Left forelimb (tissue), 1 donor: Measurements from ENCODE around the gene UGP2.
"Not testable (repeated sequence)": the region's sequence is repeated elsewhere in the genome, so short reads cannot be mapped to it uniquely, and the experiment has no call there.

Experiments
- DNase-seq: peaks from one replicate; pipeline ENCODE4 v3.0.0-alpha.2; 2018; ENCODE audit warnings: low spot score

The UGP2 gene

GRCh38 chr2:63840081-63840784, 1.5 kb upstream of the UGP2 start:
- no peak for DNase-seq

GRCh38 chr2:63840785-63841253, 877 bp upstream of the UGP2 start:
- DNase-seq, result peak; percentile 98

GRCh38 chr2:63842149-63843061, 709 bp downstream of the UGP2 start:
- DNase-seq, result no peak

GRCh38 chr2:63843093-63843492, 1.4 kb downstream of the UGP2 start:
- DNase-seq, result no peak

GRCh38 chr2:63843791-63844190, 2.1 kb downstream of the UGP2 start:
- no peak for DNase-seq

- DNase-seq, result no peak
Measured at GRCh38 chr2:63844616-63845015, 2.9 kb downstream of the UGP2 start.

- no peak for DNase-seq
Measured at GRCh38 chr2:63845866-63846265, 4.2 kb downstream of the UGP2 start.

GRCh38 chr2:63846487-63846886, 4.8 kb downstream of the UGP2 start:
- DNase-seq, result no peak

GRCh38 chr2:63847571-63847970, 5.9 kb downstream of the UGP2 start:
- DNase-seq, result not testable (repeated sequence)

- no peak for DNase-seq
Measured at GRCh38 chr2:63849381-63850203, 7.9 kb downstream of the UGP2 start.

- no peak for DNase-seq
Measured at GRCh38 chr2:63850204-63850571, 8.5 kb downstream of the UGP2 start.

- no peak for DNase-seq
Measured at GRCh38 chr2:63850649-63851048, 9.0 kb downstream of the UGP2 start.

GRCh38 chr2:63851691-63852311, 10.1 kb downstream of the UGP2 start:
- no peak for DNase-seq

- DNase-seq, result no peak
Measured at GRCh38 chr2:63853527-63854310, 12.0 kb downstream of the UGP2 start.

- DNase-seq, result no peak
Measured at GRCh38 chr2:63855418-63856302, 14.0 kb downstream of the UGP2 start.

GRCh38 chr2:63856303-63856603, 14.6 kb downstream of the UGP2 start:
- no peak for DNase-seq

- DNase-seq, result no peak
Measured at GRCh38 chr2:63858291-63858690, 16.6 kb downstream of the UGP2 start.

- no peak for DNase-seq
Measured at GRCh38 chr2:63861220-63861822, 19.6 kb downstream of the UGP2 start.

- no peak for DNase-seq
Measured at GRCh38 chr2:63862806-63863205, 21.1 kb downstream of the UGP2 start.

GRCh38 chr2:63863707-63864106, 22.0 kb downstream of the UGP2 start:
- DNase-seq, result no peak
